ENCODE results near the gene PGAP3.
A peak's percentile ranks its signal among the peaks of the same experiment; 100 is the strongest.

The PGAP3 gene

DNA sequence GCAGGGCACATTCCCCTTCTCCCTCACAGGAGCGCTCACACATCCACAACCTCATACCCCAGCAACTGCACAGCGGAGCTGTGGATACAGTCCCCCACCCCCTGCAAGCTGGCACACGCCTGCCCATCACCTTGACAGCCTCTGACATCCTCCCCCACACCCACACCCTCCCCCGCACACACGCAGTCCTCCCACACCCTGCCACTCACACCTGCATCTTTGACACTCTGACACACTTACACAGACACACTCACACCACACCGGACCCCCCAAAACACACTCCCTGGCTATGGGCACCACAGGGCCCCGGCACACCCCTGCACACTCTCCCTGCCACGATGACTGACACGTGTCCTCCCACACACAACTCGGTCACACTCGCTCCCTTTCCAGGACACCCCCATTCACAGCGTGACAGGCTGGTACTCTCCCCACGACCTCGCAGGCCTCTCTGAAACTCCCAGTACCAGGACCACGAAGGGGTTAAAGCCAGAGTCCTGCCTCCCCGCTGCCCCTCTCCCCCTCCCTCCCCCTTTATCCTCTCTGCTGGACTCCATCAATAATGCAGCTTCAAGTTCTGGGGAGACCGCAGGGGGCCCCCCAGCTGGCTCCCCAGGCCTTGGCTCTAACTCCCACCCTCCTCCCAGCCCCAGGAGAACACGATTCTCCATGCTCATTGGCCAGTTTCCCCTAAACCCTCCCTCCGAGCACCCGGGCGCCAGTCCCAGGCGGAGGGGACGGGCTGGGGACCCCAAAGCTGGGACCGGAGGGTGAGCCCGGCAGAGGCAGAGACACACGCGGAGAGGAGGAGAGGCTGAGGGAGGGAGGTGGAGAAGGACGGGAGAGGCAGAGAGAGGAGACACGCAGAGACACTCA is 61.4 kb downstream of the PGAP3 start, which contains the start of gene PPP1R1B:
TSS of gene PPP1R1B (plus strand) at position 782 of the 876 bp plus-strand sequence. CDS start 441 bp downstream, outside the sequence.
- no peaks in the 10 kb centered on the region for H3K9me3 Mint-ChIP-seq
- peaks cover 43% of the 10 kb centered on the region for H3K27me3 Mint-ChIP-seq
- H3K4me3 Mint-ChIP-seq: peak within 1 kb of the TSS; percentile 57
- H3K27ac Mint-ChIP-seq: no peak within 1 kb of the TSS
- no peaks in the 10 kb centered on the region for H3K36me3 Mint-ChIP-seq (ENCODE audit: low read depth)
- H3K4me1 Mint-ChIP-seq (ENCODE audit: low read depth): peaks cover 29% of the 10 kb centered on the region

DNA sequence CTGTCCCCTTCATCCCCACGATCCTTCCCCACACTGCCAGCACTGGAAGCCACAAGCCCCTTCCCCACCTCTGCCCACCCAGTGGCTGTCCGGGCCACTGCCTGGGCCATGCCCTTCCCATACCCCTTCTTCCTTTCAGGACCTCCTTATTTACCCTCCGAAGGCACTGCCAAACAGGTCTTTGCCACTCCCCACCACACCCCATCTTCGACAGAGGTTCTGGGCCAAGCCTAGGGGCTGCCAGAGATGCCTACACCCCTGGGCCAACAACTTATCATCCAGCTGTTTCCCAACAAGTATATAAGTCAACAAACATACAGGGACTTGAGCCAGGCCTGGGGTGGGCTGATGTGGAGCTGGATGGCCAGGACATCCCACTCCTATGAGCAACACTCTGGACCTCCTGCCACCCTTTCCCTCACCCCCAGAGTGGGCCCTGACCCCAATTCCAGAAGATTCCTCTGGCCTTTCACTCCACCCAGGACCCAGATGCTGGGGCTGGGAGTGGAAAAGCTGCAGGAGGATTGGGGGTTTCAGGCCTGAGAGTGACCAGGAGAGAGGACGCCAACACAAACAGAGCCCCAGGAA is 62.6 kb downstream of the PGAP3 start:
- Mint-ChIP-seq H3K27me3 (peaks cover 35% of the 10 kb centered on the region), H3K9me3 (no peaks in the 10 kb centered on the region), H3K4me3 (no peak overlapping the region)

DNA sequence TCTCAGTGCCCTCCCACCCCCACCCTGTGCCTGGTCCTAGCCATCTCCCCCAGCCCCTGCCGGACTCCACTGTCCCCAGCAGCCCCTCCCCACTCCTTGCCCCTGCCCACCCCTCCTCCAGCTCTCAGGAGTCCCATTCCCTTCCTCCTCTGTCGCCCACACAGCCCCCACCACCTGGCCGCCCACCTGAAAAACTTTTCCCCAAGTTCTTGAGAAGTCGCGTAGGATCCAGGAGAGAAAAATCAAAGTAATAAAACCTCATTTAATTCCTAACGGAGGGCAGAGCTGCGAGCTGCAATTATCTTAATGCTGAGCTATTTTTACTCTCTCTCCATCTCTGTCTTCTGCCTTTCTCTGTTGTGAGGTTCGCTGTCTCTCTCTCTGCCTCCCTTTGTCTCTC is 63.5 kb downstream of the PGAP3 start:
- peaks cover 29% of the 10 kb centered on the region for H3K4me1 Mint-ChIP-seq (ENCODE audit: low read depth)
- H3K9me3 Mint-ChIP-seq: no peaks in the 10 kb centered on the region
- H3K36me3 Mint-ChIP-seq (ENCODE audit: low read depth): no peaks in the 10 kb centered on the region
- no peak overlapping the region for H3K4me3 Mint-ChIP-seq
- peaks cover 33% of the 10 kb centered on the region for H3K27me3 Mint-ChIP-seq
- no peak overlapping the region for H3K27ac Mint-ChIP-seq

More for the DNA sequence above, 62.6 kb downstream of the PGAP3 start:
- no peaks in the 10 kb centered on the region for H3K36me3 Mint-ChIP-seq (ENCODE audit: low read depth)
- H3K4me1 Mint-ChIP-seq (ENCODE audit: low read depth): peaks cover 29% of the 10 kb centered on the region
- no peak overlapping the region for H3K27ac Mint-ChIP-seq

DNA sequence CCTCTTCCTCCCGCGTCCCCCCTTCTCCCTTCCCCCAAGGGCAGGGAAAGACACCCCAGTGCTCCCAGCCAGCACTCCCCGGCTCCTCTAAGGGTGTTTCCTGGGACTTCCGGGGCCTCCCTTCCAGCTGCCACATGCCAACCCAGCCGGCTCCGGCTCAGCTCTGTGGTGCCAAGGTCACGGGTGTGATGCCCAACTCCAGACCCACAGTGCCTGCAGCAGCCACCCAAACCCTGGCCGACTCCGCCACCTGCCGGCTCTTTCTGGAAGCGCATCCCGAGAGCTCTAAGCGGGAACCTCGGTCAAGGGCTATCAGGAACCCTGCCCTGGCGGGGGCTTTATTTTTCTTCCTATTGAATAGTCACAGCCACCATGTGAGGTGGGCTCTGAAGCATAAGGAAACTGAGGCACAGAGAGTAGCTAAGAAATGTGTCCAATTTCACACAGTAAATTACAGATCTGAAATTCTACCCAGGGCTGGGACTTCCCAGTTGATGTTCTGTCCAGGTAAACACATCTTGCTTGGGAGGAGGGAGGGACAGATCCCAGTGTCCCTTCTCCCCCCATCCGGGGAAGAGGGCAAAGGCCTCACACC is 64.4 kb downstream of the PGAP3 start:
- H3K36me3 Mint-ChIP-seq (ENCODE audit: low read depth): no peaks in the 10 kb centered on the region
- peaks cover 30% of the 10 kb centered on the region for H3K27me3 Mint-ChIP-seq
- H3K4me3 Mint-ChIP-seq: no peak overlapping the region
- no peak overlapping the region for H3K27ac Mint-ChIP-seq
- peaks cover 29% of the 10 kb centered on the region for H3K4me1 Mint-ChIP-seq (ENCODE audit: low read depth)
- no peaks in the 10 kb centered on the region for H3K9me3 Mint-ChIP-seq

DNA sequence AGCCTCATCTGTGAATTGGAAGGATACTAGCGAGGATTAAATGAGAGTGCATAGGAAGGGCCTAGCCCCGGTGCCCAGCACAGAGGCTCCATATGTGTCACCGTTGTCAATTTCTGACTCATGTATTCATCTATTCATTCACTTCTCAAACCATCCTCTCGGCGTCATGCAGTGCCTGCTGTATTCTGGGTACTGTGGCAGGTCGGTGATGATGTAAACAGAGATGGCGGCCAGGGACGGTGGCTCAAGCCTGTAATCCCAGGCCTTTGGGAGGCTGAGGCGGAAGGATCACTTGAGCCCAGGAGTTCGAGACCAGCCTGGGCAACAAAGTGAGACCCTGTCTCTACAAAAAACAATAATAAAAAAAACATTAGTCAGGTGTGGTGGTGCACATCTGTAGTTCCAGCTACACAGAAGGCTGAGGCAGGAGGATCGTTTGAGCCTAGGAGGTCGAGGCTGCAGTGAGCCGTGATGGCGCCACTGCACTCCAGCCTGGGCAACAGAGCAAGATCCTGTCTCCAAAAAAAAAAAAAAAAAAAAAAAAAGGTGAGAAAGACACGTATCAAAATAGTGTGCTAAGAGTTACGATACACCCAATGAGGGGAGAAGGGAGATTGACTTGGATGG is 65.4 kb downstream of the PGAP3 start:
- peaks cover 32% of the 10 kb centered on the region for H3K4me1 Mint-ChIP-seq (ENCODE audit: low read depth)
- peaks cover 24% of the 10 kb centered on the region for H3K27me3 Mint-ChIP-seq
- H3K4me3 Mint-ChIP-seq: peak overlapping the region; percentile 77
- no peaks in the 10 kb centered on the region for H3K36me3 Mint-ChIP-seq (ENCODE audit: low read depth)
- H3K27ac Mint-ChIP-seq: peak overlapping the region; percentile 93
- no peaks in the 10 kb centered on the region for H3K9me3 Mint-ChIP-seq

DNA sequence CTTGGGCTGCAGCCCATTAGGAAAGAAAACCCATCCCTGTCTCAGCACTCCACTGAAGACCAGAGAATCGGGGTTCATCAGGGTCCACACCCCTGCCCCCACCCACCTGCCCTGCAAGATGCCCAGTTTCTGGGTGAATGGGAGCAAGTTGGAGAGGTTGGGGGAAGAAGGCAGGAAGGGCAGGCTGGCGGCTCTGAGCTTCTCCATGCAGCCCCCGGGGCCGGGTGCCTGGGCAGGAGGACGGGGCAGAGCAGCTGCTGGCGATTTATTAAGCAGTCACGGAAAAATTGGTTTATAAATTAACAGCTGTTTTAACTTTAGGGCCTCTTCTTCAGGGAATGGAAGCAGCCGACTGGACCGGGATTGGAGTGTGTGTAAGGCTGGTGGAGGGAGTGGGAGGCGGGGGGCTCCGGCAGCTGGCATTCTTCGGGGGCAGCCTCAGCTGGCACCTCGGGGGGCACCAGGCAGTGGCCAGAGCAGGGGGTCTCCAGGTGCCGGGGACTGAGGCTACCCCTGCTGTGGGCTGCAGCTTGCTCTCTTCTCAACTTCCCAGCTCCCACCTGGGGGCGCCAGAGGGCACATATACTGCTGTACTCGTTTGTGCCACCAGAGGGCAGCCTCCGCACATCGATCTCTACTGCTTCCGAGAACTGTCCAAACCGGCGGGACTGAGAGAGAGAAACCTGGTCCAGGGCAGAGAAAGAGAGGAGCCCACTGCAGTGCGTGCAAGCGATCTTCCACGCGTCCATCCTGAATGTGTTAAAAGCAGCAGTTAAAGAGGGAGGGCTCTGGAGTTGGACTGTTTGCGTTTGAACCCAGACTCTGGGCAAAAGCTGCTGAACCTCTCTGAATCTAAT is 66.1 kb downstream of the PGAP3 start:
- peak overlapping the region; percentile 77 for H3K4me3 Mint-ChIP-seq
- H3K4me1 Mint-ChIP-seq (ENCODE audit: low read depth): peaks cover 29% of the 10 kb centered on the region
- peaks cover 22% of the 10 kb centered on the region for H3K27me3 Mint-ChIP-seq
- peak overlapping the region; percentile 93 for H3K27ac Mint-ChIP-seq
- H3K36me3 Mint-ChIP-seq (ENCODE audit: low read depth): no peaks in the 10 kb centered on the region
- no peaks in the 10 kb centered on the region for H3K9me3 Mint-ChIP-seq

Measured in stimulated activated naive CD8-positive, alpha-beta T cell treated with anti-CD3 and anti-CD28 coated beads, Interleukin-15, Interleukin-2, amounts not matched to agents 100 ng/mL and 50 ng/mL, for 24 hours (primary cell).